CD4-positive, alpha-beta T cell treated with Interleukin-4 for 1 hour (primary cell): ENCODE data around the gene TMCC3.
"Not testable (repeated sequence)": the region's sequence is repeated elsewhere in the genome, so short reads cannot be mapped to it uniquely, and the experiment has no call there.

Experiments used
- DNase-seq, 2 donors: peaks; one replicate each; pipeline ENCODE4 v3.0.0-alpha.2; 2020 to 2022

Gene TMCC3

GRCh38 chr12:94633401-94633800 lies 17.0 kb downstream of the TMCC3 start:
- no peak for DNase-seq

- DNase-seq = no peak
These were observed 19.3 kb downstream of the TMCC3 start for GRCh38 chr12:94631058-94631457.

- no peak for DNase-seq
These were observed 21.4 kb downstream of the TMCC3 start for GRCh38 chr12:94628819-94629472.

- no peak for DNase-seq
These were observed 22.0 kb downstream of the TMCC3 start for GRCh38 chr12:94628369-94628768.

- DNase-seq = no peak
These were observed 24.8 kb downstream of the TMCC3 start for GRCh38 chr12:94625531-94625930.

- DNase-seq = no peak
These were observed 27.0 kb downstream of the TMCC3 start for GRCh38 chr12:94623161-94623920.

GRCh38 chr12:94622475-94622874 lies 27.9 kb downstream of the TMCC3 start:
- no peak for DNase-seq

- peak; percentile 20 to 50 for DNase-seq
These were observed 28.5 kb downstream of the TMCC3 start for GRCh38 chr12:94621662-94622359.

GRCh38 chr12:94620621-94621020 lies 29.7 kb downstream of the TMCC3 start:
- DNase-seq = no peak

- no peak for DNase-seq
These were observed 31.2 kb downstream of the TMCC3 start for GRCh38 chr12:94618995-94619695.

- DNase-seq = no peak
These were observed 33.3 kb downstream of the TMCC3 start for GRCh38 chr12:94617101-94617500.

- DNase-seq = no peak
These were observed 34.1 kb downstream of the TMCC3 start for GRCh38 chr12:94616203-94616729.

- DNase-seq = no peak
These were observed 34.8 kb downstream of the TMCC3 start for GRCh38 chr12:94615260-94616181.

GRCh38 chr12:94614288-94614721 lies 36.1 kb downstream of the TMCC3 start:
- DNase-seq = no peak

- no peak for DNase-seq
These were observed 40.4 kb downstream of the TMCC3 start for GRCh38 chr12:94609917-94610443.

- not testable (repeated sequence) for DNase-seq
These were observed 43.5 kb downstream of the TMCC3 start for GRCh38 chr12:94606810-94607209.

- DNase-seq = no peak
These were observed 46.0 kb downstream of the TMCC3 start for GRCh38 chr12:94604366-94604698.

GRCh38 chr12:94603434-94604365 lies 46.7 kb downstream of the TMCC3 start:
- peak; percentile 56 to 65 for DNase-seq

- no peak for DNase-seq
These were observed 48.3 kb downstream of the TMCC3 start for GRCh38 chr12:94602024-94602423.

- not testable (repeated sequence) for DNase-seq
These were observed 49.0 kb downstream of the TMCC3 start for GRCh38 chr12:94601307-94601706.
